Liver (tissue), 9 donors: ENCODE results near the gene PPP2R5A. TPM values are rescaled to one million over a fixed set of nuclear protein-coding genes. Genes with fewer than 3 reads are reported as not detected.
A peak's percentile ranks its signal among the peaks of the same experiment; 100 is the strongest.

Source experiments
- DNase-seq: peaks from one replicate; pipeline ENCODE4 v3.0.0-alpha.2; 2017; ENCODE audit warnings: low spot score
- H3K27ac ChIP-seq, 2 donors: one replicate each; pipeline ENCODE4 v1.7.0; 2013; ENCODE audit warnings: inconsistent platforms in 2 of 2, low read length in 2 of 2, control low read depth in 1 of 2, low read depth in 1 of 2, mild to moderate bottlenecking in 1 of 2
- H3K27me3 ChIP-seq, 4 donors: one replicate each; pipeline versions ENCODE4 v1.6.1 to v1.7.0; 2013; ENCODE audit warnings: low read length in 3 of 4, inconsistent platforms in 1 of 4, mild to moderate bottlenecking in 1 of 4, moderate library complexity in 1 of 4; ENCODE audit not compliant: control insufficient read depth in 4 of 4, insufficient read depth in 4 of 4
- H3K36me3 ChIP-seq, 4 donors: one replicate each; pipeline versions ENCODE4 v1.6.1 to v1.7.0; 2013; ENCODE audit warnings: low read length in 3 of 4, mild to moderate bottlenecking in 3 of 4, low read depth in 1 of 4, moderate library complexity in 1 of 4; ENCODE audit not compliant: control insufficient read depth in 4 of 4, insufficient read depth in 3 of 4
- H3K4me1 ChIP-seq, 4 donors: one replicate each; pipeline versions ENCODE4 v1.6.1 to v1.7.0; 2013; ENCODE audit warnings: low read length in 3 of 4, mild to moderate bottlenecking in 3 of 4, moderate library complexity in 1 of 4; ENCODE audit not compliant: control insufficient read depth in 4 of 4, insufficient read depth in 4 of 4
- H3K4me3 ChIP-seq, 3 donors: one replicate each; pipeline versions ENCODE4 v1.6.1 to v1.7.0; 2013; ENCODE audit warnings: low read length in 3 of 3, control low read depth in 1 of 3, low read depth in 1 of 3, mild to moderate bottlenecking in 1 of 3
- H3K9ac ChIP-seq, 2 donors: one replicate each; pipeline ENCODE4 v1.7.0; 2013; ENCODE audit warnings: low read length in 2 of 2, mild to moderate bottlenecking in 2 of 2, moderate library complexity in 2 of 2, control low read depth in 1 of 2, low read depth in 1 of 2
- H3K9me3 ChIP-seq, 4 donors: one replicate each; pipeline versions ENCODE4 v1.6.1 to v1.7.0; 2013; ENCODE audit warnings: low read length in 3 of 4; ENCODE audit not compliant: control insufficient read depth in 4 of 4
- EGR1 ChIP-seq, 2 donors: IDR thresholded peaks; 2 replicates each; pipeline ENCODE4 v1.6.1; 2016 to 2018; ENCODE audit warnings: antibody characterized with exemption in 2 of 2, low read depth in 2 of 2
- FOXA1 ChIP-seq: IDR thresholded peaks from 2 replicates; pipeline ENCODE4 v1.6.1; 2016; ENCODE audit warnings: antibody characterized with exemption
- FOXA2 ChIP-seq: IDR thresholded peaks from 2 replicates; pipeline ENCODE4 v1.6.1; 2016; ENCODE audit warnings: antibody characterized with exemption
- GABPA ChIP-seq, 2 donors: IDR thresholded peaks in 1 of 2; conservative IDR thresholded peaks in 1 of 2; 2 replicates each; pipeline ENCODE4 v1.6.1; 2016; ENCODE audit warnings: antibody characterized with exemption in 2 of 2, mild to moderate bottlenecking in 1 of 2, moderate library complexity in 1 of 2
- HNF4A ChIP-seq, 2 donors: conservative IDR thresholded peaks; 2 replicates each; pipeline ENCODE4 v1.6.1; 2016; ENCODE audit warnings: antibody characterized with exemption in 2 of 2, mild to moderate bottlenecking in 2 of 2
- HNF4G ChIP-seq: IDR thresholded peaks from 2 replicates; pipeline ENCODE4 v1.6.1; 2016; ENCODE audit warnings: antibody characterized with exemption
- JUND ChIP-seq, 2 donors: IDR thresholded peaks; 2 replicates each; pipeline ENCODE4 v1.6.1; 2016; ENCODE audit warnings: antibody characterized with exemption in 2 of 2
- NR2F2 ChIP-seq: IDR thresholded peaks from 2 replicates; pipeline ENCODE4 v1.6.1; 2016; ENCODE audit warnings: antibody characterized with exemption
- RAD21 ChIP-seq, 2 donors: IDR thresholded peaks; 2 replicates each; pipeline ENCODE4 v1.6.1; 2016; ENCODE audit warnings: antibody characterized with exemption in 2 of 2, mild to moderate bottlenecking in 2 of 2
- RXRA ChIP-seq, 2 donors: IDR thresholded peaks; 2 replicates each; pipeline ENCODE4 v1.6.1; 2017 to 2018; ENCODE audit warnings: antibody characterized with exemption in 2 of 2, mild to moderate bottlenecking in 1 of 2
- SP1 ChIP-seq: IDR thresholded peaks from 2 replicates; pipeline ENCODE4 v1.6.1; 2018; ENCODE audit warnings: antibody characterized with exemption, mild to moderate bottlenecking
- TAF1 ChIP-seq: conservative IDR thresholded peaks from 2 replicates; pipeline ENCODE4 v1.6.1; 2016; ENCODE audit warnings: antibody characterized with exemption, mild to moderate bottlenecking
- YY1 ChIP-seq: IDR thresholded peaks from 2 replicates; pipeline ENCODE4 v1.6.1; 2016; ENCODE audit warnings: antibody characterized with exemption, mild to moderate bottlenecking
- WGBS: extraction: QIAGEN DNeasy Blood & Tissue Kit; methylation state at CpG from one replicate; pipeline ENCODE4 v1.1.7; 2013; 5-methylcytosine and 5-hydroxymethylcytosine counted together
- polyA plus RNA-seq, 2 donors: library from polyadenylated mRNA; stranded (reverse) in 1 of 2; unstranded in 1 of 2; fragments of 200-250 nt in 1 of 2; fragments of >200 nt in 1 of 2; fragmentation: Nextera tagmentation in 1 of 2; extraction: Ambion mirVana in 1 of 2; gene quantifications; one replicate each; pipeline versions ENCODE4 v1.2.1 to v1.2.3, GENCODE V29; 2013 to 2015
- total RNA-seq, 2 donors: library from RNA; depleted of rRNA; stranded (reverse); fragments of >200 nt; gene quantifications; one replicate each; pipeline ENCODE4 v1.2.3, GENCODE V29; 2014
- TF ChIP-seq, protein P1 (sequence below): IDR thresholded peaks from 2 replicates; pipeline ENCODE4 v1.6.1; 2016; ENCODE audit warnings: antibody characterized with exemption, mild to moderate bottlenecking
- TF ChIP-seq, protein P2 (sequence below): IDR thresholded peaks from 2 replicates; pipeline ENCODE4 v1.6.1; 2016; ENCODE audit warnings: antibody characterized with exemption
- TF ChIP-seq, protein P3 (sequence below): fragments of 150-350 bp; IDR thresholded peaks from 2 replicates; pipeline ENCODE4 v1.5.1; 2017; ENCODE audit warnings: improper control_type of control experiment, low read depth, low read length; ENCODE audit not compliant: missing input control
- TF ChIP-seq, protein P4 (sequence below): IDR thresholded peaks from 2 replicates; pipeline ENCODE4 v1.6.1; 2016; ENCODE audit warnings: antibody characterized with exemption
- donor health status: healthy.
- donor health status: healthy.
- donor health status: healthy.
- donor health status: healthy.
- donor health status: healthy.

Gene PPP2R5A
- total and polyA plus RNA-seq, 4 donors, result 22.9 to 40.7 (median 28.5) TPM

DNA sequence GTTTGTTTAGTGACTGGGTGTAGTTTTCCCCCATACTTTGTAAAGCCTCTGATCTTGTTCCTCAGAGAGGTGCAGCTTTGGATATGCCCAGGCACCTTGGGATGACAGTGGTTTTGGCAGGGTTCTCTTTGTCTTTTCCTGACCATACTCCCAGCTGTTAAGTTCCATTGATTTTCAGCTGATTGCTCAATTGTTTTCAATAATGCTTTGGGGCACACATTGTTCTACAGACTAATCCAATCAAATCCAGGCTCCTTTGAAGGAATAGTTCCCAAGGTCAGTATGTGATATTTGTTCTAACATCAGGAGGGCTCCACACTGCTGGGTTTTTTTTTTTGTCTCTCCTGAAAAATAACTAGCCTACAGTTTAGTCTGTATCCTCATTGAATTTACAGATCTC is 24.8 kb downstream of the PPP2R5A start:
- no peaks in the 10 kb centered on the region for H3K27me3 ChIP-seq
- H3K4me1 ChIP-seq, result peaks cover 0 to 9% (median 4%) of the 10 kb centered on the region in 4 donors
- no peak for TF ChIP-seq TAF1
- TF ChIP-seq SP1, result peak; percentile 36
- no peak for TF ChIP-seq FOXA1
- TF ChIP-seq HNF4A (conservative IDR thresholded peaks at IDR 0.05), result peak in 1 of 2 donors; percentile 38
- no peak overlapping the region for H3K4me3 ChIP-seq
- no peak for DNase-seq
- peaks cover 0 to 2% (median 0%) of the 10 kb centered on the region in 4 donors for H3K36me3 ChIP-seq
- H3K9ac ChIP-seq, result no peak overlapping the region
- H3K27ac ChIP-seq, result no peak overlapping the region
- no peaks in the 10 kb centered on the region for H3K9me3 ChIP-seq

DNA sequence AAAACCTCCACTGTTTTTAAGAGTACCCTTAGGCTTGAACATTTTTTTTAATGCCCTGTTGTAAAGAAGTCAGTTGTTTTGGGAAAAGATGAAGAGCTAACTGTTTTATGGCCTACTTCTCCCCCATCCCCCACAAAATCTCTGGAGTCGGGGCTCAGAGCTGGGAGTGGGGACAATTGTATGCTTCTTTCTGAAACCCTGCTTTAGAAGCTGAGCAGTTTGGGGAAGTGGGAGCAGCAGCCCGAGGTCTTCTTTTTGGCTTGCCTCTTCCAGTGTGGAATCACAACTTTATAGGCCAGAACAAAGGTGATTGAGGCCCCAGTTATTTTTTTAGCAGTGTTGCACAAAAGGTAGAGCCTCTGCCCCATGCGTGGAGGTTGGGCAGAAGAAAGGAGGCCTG is 25.2 kb downstream of the PPP2R5A start:
- H3K27me3 ChIP-seq, result no peaks in the 10 kb centered on the region
- DNase-seq, result no peak
- TF ChIP-seq FOXA2, result no peak
- TF ChIP-seq RAD21 (IDR thresholded peaks at IDR 0.05), result no peak
- no peak for TF ChIP-seq EGR1 (IDR thresholded peaks at IDR 0.05; ENCODE audit: low read depth in 2 of 2)
- TF ChIP-seq, protein P1, sequence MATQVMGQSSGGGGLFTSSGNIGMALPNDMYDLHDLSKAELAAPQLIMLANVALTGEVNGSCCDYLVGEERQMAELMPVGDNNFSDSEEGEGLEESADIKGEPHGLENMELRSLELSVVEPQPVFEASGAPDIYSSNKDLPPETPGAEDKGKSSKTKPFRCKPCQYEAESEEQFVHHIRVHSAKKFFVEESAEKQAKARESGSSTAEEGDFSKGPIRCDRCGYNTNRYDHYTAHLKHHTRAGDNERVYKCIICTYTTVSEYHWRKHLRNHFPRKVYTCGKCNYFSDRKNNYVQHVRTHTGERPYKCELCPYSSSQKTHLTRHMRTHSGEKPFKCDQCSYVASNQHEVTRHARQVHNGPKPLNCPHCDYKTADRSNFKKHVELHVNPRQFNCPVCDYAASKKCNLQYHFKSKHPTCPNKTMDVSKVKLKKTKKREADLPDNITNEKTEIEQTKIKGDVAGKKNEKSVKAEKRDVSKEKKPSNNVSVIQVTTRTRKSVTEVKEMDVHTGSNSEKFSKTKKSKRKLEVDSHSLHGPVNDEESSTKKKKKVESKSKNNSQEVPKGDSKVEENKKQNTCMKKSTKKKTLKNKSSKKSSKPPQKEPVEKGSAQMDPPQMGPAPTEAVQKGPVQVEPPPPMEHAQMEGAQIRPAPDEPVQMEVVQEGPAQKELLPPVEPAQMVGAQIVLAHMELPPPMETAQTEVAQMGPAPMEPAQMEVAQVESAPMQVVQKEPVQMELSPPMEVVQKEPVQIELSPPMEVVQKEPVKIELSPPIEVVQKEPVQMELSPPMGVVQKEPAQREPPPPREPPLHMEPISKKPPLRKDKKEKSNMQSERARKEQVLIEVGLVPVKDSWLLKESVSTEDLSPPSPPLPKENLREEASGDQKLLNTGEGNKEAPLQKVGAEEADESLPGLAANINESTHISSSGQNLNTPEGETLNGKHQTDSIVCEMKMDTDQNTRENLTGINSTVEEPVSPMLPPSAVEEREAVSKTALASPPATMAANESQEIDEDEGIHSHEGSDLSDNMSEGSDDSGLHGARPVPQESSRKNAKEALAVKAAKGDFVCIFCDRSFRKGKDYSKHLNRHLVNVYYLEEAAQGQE, result no peak
- TF ChIP-seq, protein P2, sequence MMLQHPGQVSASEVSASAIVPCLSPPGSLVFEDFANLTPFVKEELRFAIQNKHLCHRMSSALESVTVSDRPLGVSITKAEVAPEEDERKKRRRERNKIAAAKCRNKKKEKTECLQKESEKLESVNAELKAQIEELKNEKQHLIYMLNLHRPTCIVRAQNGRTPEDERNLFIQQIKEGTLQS, result no peak
- no peak for TF ChIP-seq GABPA (IDR thresholded peaks at IDR 0.05 in 1 of 2, conservative IDR thresholded peaks at IDR 0.05 in 1 of 2)
- no peak for TF ChIP-seq FOXA1
- no peak for TF ChIP-seq TAF1
- no peak for TF ChIP-seq HNF4A (conservative IDR thresholded peaks at IDR 0.05)
- TF ChIP-seq JUND (IDR thresholded peaks at IDR 0.05), result no peak
- no peak for TF ChIP-seq NR2F2
- no peak for TF ChIP-seq HNF4G
- no peak for TF ChIP-seq SP1
- TF ChIP-seq, protein P3, sequence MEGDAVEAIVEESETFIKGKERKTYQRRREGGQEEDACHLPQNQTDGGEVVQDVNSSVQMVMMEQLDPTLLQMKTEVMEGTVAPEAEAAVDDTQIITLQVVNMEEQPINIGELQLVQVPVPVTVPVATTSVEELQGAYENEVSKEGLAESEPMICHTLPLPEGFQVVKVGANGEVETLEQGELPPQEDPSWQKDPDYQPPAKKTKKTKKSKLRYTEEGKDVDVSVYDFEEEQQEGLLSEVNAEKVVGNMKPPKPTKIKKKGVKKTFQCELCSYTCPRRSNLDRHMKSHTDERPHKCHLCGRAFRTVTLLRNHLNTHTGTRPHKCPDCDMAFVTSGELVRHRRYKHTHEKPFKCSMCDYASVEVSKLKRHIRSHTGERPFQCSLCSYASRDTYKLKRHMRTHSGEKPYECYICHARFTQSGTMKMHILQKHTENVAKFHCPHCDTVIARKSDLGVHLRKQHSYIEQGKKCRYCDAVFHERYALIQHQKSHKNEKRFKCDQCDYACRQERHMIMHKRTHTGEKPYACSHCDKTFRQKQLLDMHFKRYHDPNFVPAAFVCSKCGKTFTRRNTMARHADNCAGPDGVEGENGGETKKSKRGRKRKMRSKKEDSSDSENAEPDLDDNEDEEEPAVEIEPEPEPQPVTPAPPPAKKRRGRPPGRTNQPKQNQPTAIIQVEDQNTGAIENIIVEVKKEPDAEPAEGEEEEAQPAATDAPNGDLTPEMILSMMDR, result no peak
- TF ChIP-seq YY1, result no peak
- TF ChIP-seq, protein P4, sequence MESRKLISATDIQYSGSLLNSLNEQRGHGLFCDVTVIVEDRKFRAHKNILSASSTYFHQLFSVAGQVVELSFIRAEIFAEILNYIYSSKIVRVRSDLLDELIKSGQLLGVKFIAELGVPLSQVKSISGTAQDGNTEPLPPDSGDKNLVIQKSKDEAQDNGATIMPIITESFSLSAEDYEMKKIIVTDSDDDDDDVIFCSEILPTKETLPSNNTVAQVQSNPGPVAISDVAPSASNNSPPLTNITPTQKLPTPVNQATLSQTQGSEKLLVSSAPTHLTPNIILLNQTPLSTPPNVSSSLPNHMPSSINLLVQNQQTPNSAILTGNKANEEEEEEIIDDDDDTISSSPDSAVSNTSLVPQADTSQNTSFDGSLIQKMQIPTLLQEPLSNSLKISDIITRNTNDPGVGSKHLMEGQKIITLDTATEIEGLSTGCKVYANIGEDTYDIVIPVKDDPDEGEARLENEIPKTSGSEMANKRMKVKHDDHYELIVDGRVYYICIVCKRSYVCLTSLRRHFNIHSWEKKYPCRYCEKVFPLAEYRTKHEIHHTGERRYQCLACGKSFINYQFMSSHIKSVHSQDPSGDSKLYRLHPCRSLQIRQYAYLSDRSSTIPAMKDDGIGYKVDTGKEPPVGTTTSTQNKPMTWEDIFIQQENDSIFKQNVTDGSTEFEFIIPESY, result no peak
- TF ChIP-seq RXRA (IDR thresholded peaks at IDR 0.05), result no peak
- no peak overlapping the region for H3K27ac ChIP-seq
- H3K9me3 ChIP-seq, result no peaks in the 10 kb centered on the region
- peaks cover 0 to 9% (median 4%) of the 10 kb centered on the region in 4 donors for H3K4me1 ChIP-seq
- no peak overlapping the region for H3K9ac ChIP-seq
- no peak overlapping the region for H3K4me3 ChIP-seq
- 89% methylated on average over 3 of the region's 3 CpGs for WGBS
- H3K36me3 ChIP-seq, result peaks cover 0 to 2% (median 0%) of the 10 kb centered on the region in 4 donors
